ACC112 (cell line): ENCODE data around the gene NOD1.
"Not testable (repeated sequence)": the region's sequence is repeated elsewhere in the genome, so short reads cannot be mapped to it uniquely, and the experiment has no call there.

Experiments
- H2AFZ ChIP-seq: fragments of 200-600 bp; sonication (generic); one replicate; pipeline ENCODE4 v1.6.0; 2017; ENCODE audit warnings: antibody characterized with exemption, low read length; ENCODE audit not compliant: unreplicated experiment
- H3K27ac ChIP-seq: fragments of 200-600 bp; sonication (generic); 2 replicates; pipeline ENCODE4 v1.5.1; 2014; ENCODE audit warnings: low read depth, mild to moderate bottlenecking, antibody characterized with exemption, low read length, moderate library complexity
- H3K27me3 ChIP-seq: fragments of 200-600 bp; sonication (generic); 2 replicates; pipeline ENCODE4 v1.6.1; 2014; ENCODE audit warnings: mild to moderate bottlenecking, antibody characterized with exemption, low read length, moderate library complexity, mixed read lengths; ENCODE audit not compliant: insufficient read depth
- H3K36me3 ChIP-seq: fragments of 200-600 bp; sonication (generic); 2 replicates; pipeline ENCODE4 v1.6.1; 2016; ENCODE audit warnings: mild to moderate bottlenecking, antibody characterized with exemption, low read length, moderate library complexity, mixed read lengths; ENCODE audit not compliant: insufficient read depth
- H3K4me1 ChIP-seq: fragments of 200-600 bp; sonication (generic); one replicate; pipeline ENCODE4 v1.6.1; 2016; ENCODE audit warnings: low read length, mixed read lengths; ENCODE audit not compliant: insufficient read depth, unreplicated experiment, control insufficient read depth
- H3K4me3 ChIP-seq: fragments of 200-600 bp; sonication (generic); 2 replicates; pipeline ENCODE4 v1.5.1; 2014; ENCODE audit warnings: mild to moderate bottlenecking, low read depth, low read length
- H3K79me2 ChIP-seq: fragments of 200-600 bp; sonication (generic); one replicate; pipeline ENCODE4 v1.6.0; 2016; ENCODE audit warnings: low read length; ENCODE audit not compliant: control insufficient read depth, unreplicated experiment, insufficient read depth

NOD1 gene

GRCh38 chr7:30420662-30421061 is 57.9 kb downstream of the NOD1 start:
- Histone ChIP-seq H3K36me3 (peaks cover 11% of the 10 kb centered on the region; the same call in 1 of the 2 replicates), H3K27me3 (no peaks in the 10 kb centered on the region), H2AFZ (no peak overlapping the region), H3K4me3 (no peak overlapping the region), H3K79me2 (no peaks in the 10 kb centered on the region), H3K27ac (no peak overlapping the region), H3K4me1 (no peaks in the 10 kb centered on the region)

- H3K27ac ChIP-seq, H3K79me2 ChIP-seq, H3K27me3 ChIP-seq, H3K4me3 ChIP-seq, H2AFZ ChIP-seq, H3K4me1 ChIP-seq: not testable (repeated sequence)
- H3K36me3 ChIP-seq, result peaks cover 11% of the 10 kb centered on the region; the same call in 1 of the 2 replicates
These were observed 58.5 kb downstream of the NOD1 start for GRCh38 chr7:30420080-30420479.

GRCh38 chr7:30413864-30414263 is 64.7 kb downstream of the NOD1 start:
- Histone ChIP-seq H3K27ac (no peak overlapping the region), H3K4me3 (no peak overlapping the region), H3K27me3 (no peaks in the 10 kb centered on the region), H3K79me2 (no peaks in the 10 kb centered on the region), H3K4me1 (no peaks in the 10 kb centered on the region), H3K36me3 (no peaks in the 10 kb centered on the region), H2AFZ (no peak overlapping the region)

GRCh38 chr7:30412782-30413504 is 65.6 kb downstream of the NOD1 start:
- Histone ChIP-seq H3K36me3 (no peaks in the 10 kb centered on the region), H3K27ac (no peak overlapping the region), H3K79me2 (no peaks in the 10 kb centered on the region), H3K4me3 (no peak overlapping the region), H2AFZ (no peak overlapping the region), H3K4me1 (no peaks in the 10 kb centered on the region), H3K27me3 (no peaks in the 10 kb centered on the region)

DNA sequence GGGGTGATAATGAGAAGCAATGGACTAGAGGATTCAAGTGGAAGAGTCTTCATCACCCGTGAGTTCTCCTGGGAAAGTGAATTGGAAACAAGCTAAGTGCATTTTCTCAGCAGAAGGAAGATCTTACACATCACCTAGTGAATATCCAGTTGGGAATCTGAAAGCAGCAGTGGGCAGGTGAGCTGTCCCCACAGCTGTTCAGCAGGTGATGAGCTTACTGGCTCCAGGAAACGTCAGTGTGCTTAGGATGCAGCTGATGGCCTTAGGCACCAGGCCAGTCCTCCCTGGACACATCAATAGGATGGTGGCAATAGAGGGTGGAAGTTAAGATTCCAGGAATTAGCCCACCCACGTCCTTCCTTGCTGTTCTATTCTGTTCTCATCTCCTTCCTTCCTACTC is 66.7 kb downstream of the NOD1 start:
- H3K27ac ChIP-seq, result no peak overlapping the region
- H3K4me3 ChIP-seq, result no peak overlapping the region
- no peaks in the 10 kb centered on the region for H3K4me1 ChIP-seq
- H3K79me2 ChIP-seq, result no peaks in the 10 kb centered on the region
- no peaks in the 10 kb centered on the region for H3K36me3 ChIP-seq
- H3K27me3 ChIP-seq, result no peaks in the 10 kb centered on the region
- no peak overlapping the region for H2AFZ ChIP-seq

DNA sequence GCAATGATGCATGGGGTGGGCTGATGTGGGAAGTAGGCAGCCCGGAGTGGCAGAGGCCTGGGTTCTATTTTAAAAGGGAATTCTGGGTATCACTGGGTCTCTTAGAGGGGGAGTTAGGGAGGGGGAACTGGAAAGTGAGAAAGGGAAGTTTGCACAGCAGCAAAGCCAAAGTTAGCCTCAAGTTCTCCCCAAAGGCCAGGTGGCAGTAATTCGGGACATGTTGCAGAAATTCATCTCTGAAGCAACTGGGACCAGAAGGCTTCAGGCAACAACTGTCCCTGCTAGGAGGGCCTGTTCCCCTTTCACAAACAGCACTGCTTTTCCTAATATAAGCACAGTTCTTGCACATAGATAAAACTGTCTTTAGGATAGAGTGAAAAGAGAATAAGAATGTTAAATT is 67.4 kb downstream of the NOD1 start:
- Histone ChIP-seq H3K36me3 (no peaks in the 10 kb centered on the region), H3K79me2 (no peaks in the 10 kb centered on the region), H3K4me1 (no peaks in the 10 kb centered on the region), H3K4me3 (no peak overlapping the region), H3K27me3 (no peaks in the 10 kb centered on the region), H2AFZ (no peak overlapping the region), H3K27ac (no peak overlapping the region)

DNA sequence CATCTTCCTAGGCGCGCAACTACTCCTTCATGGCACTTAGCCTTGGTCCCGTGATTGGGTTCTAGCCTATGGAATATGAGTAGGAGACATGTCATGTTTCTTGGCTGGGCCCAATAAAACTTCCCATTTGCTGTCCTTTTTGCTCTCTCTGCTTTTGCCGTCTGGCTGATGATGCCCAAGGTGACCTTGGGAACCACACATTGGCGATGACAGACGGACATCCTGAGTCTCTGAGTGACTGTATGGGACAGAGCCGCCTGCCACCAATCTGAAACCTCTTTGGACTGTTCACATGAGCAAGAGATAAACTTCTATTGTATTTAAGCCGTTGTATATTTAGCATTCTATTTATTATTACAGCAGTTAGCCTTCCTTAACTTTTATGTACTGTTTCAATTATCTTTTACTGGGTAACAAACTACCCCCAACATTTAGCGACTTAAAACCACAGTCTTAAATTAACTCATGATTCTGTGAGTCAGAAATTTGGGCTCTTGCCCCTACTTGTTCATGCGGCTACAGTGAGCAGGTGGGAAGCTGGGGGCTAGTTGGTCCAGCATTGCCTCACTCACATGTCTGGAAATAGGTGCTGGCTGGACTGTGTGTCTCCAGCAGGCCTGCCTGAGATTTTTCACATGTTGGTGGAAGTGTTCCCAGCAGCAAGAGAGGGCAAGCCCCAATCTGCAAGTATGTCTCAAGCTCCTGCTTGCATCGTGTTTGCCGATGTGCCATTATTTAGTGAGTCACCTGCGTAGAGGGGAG is 71.7 kb downstream of the NOD1 start:
- Histone ChIP-seq H3K36me3 (no peaks in the 10 kb centered on the region), H3K27ac (no peak overlapping the region), H3K4me1 (no peaks in the 10 kb centered on the region), H3K27me3 (no peaks in the 10 kb centered on the region), H2AFZ (no peak overlapping the region), H3K4me3 (no peak overlapping the region), H3K79me2 (no peaks in the 10 kb centered on the region)

- H2AFZ ChIP-seq, result no peak overlapping the region
- no peaks in the 10 kb centered on the region for H3K27me3 ChIP-seq
- no peaks in the 10 kb centered on the region for H3K36me3 ChIP-seq
- no peak overlapping the region for H3K4me3 ChIP-seq
- no peaks in the 10 kb centered on the region for H3K79me2 ChIP-seq
- H3K4me1 ChIP-seq, result no peaks in the 10 kb centered on the region
- H3K27ac ChIP-seq, result no peak overlapping the region
These were observed 73.4 kb downstream of the NOD1 start for GRCh38 chr7:30405179-30405578.

DNA sequence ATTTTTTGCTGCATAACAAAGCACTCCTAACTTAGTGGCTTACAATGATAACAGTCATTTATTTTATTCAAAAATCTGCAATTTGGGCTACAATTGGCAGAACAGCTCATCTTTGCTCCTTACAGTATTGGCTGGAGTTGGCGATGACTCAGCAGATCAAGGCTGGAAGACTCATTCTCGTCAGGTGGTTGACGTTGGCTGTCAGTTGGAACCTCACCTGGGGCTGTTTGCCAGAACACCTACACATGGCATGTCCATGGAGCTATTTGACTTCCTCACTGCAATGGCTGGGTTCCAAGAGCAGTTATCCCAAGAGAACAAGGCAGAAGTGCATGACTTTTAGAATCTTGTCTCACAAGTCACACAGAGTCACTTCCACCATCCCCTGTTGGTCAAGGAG is 75.1 kb downstream of the NOD1 start:
- Histone ChIP-seq H3K36me3 (no peaks in the 10 kb centered on the region), H3K4me3 (no peak overlapping the region), H3K79me2 (no peaks in the 10 kb centered on the region), H2AFZ (no peak overlapping the region), H3K27ac (no peak overlapping the region), H3K27me3 (no peaks in the 10 kb centered on the region), H3K4me1 (no peaks in the 10 kb centered on the region)

DNA sequence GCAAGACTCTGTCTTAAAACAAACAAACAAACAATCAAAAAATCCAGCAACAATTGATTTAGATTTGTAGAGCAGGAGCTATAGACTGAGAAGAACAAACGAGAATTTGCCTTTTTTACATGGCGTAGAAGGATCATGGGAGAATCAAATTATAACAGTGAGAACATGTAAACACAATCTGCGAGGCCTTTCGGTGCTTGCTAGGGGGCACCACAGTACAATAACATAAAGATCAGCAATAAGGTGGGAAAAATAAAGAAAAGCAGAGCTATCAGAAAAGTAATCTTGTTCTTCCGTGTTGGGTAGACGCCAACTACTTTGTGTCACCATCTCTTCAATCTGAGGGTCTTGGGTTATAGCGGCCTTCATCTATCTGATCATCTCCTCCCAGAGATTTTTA is 82.2 kb downstream of the NOD1 start:
- H3K4me1 ChIP-seq, result no peaks in the 10 kb centered on the region
- H3K27ac ChIP-seq, result no peak overlapping the region

GRCh38 chr7:30395676-30396075 is 82.9 kb downstream of the NOD1 start:
- H3K79me2 ChIP-seq, result no peaks in the 10 kb centered on the region
- no peak overlapping the region for H2AFZ ChIP-seq
- H3K4me3 ChIP-seq, result no peak overlapping the region
- no peak overlapping the region for H3K27ac ChIP-seq
- H3K27me3 ChIP-seq, result no peaks in the 10 kb centered on the region
- no peaks in the 10 kb centered on the region for H3K36me3 ChIP-seq
- H3K4me1 ChIP-seq, result no peaks in the 10 kb centered on the region

More for the DNA sequence above, 82.2 kb downstream of the NOD1 start:
- no peak overlapping the region for H2AFZ ChIP-seq
- no peaks in the 10 kb centered on the region for H3K36me3 ChIP-seq
- H3K79me2 ChIP-seq, result no peaks in the 10 kb centered on the region
- no peak overlapping the region for H3K4me3 ChIP-seq
- H3K27me3 ChIP-seq, result no peaks in the 10 kb centered on the region
